ENCODE results near the gene EARS2.

The EARS2 gene

GRCh38 chr16:23556881-23557778, at the start of gene EARS2, which contains the start of gene UBFD1:
TSS of gene EARS2 (minus strand) at chr16:23557350. CDS start at chr16:23557343, 7 bp downstream.
TSS of gene UBFD1 (plus strand) at chr16:23557727. CDS start at chr16:23557743, 16 bp downstream.
- H3K27me3 ChIP-seq (ENCODE audit: control insufficient read depth in 2 of 2, insufficient read depth in 2 of 2, low read length in 2 of 2), result no peaks in the 10 kb centered on the region
- H3K9ac ChIP-seq (ENCODE audit: low read depth in 1 of 2, low read length in 2 of 2), result peak within 1 kb of the TSS; percentile 72 to 75
- peaks cover 16 to 31% of the 10 kb centered on the region in 2 donors for H3K36me3 ChIP-seq (ENCODE audit: control insufficient read depth in 2 of 2, insufficient read depth in 2 of 2, low read length in 2 of 2)
- H3K27ac ChIP-seq (ENCODE audit: low read depth in 2 of 2, low read length in 2 of 2), result peak within 1 kb of the TSS; percentile 83 to 86
- peak within 1 kb of the TSS; percentile 75 to 81 for H3K4me3 ChIP-seq (ENCODE audit: low read length in 2 of 2)
- no peaks in the 10 kb centered on the region for H3K9me3 ChIP-seq (ENCODE audit: control insufficient read depth in 2 of 2, low read length in 2 of 2)
- H3K4me1 ChIP-seq (ENCODE audit: control insufficient read depth in 2 of 2, insufficient read depth in 2 of 2, low read length in 2 of 2), result peaks cover 6 to 8% of the 10 kb centered on the region in 2 donors

GRCh38 chr16:23597003-23597756, 40.0 kb upstream of the EARS2 start:
- Histone ChIP-seq H3K27ac (ENCODE audit: low read depth in 2 of 2, low read length in 2 of 2) (no peak overlapping the region), H3K36me3 (ENCODE audit: control insufficient read depth in 2 of 2, insufficient read depth in 2 of 2, low read length in 2 of 2) (peaks cover 7 to 17% of the 10 kb centered on the region in 2 donors), H3K4me1 (ENCODE audit: control insufficient read depth in 2 of 2, insufficient read depth in 2 of 2, low read length in 2 of 2) (peaks cover 7% of the 10 kb centered on the region in 2 donors), H3K27me3 (ENCODE audit: control insufficient read depth in 2 of 2, insufficient read depth in 2 of 2, low read length in 2 of 2) (no peaks in the 10 kb centered on the region), H3K9me3 (ENCODE audit: control insufficient read depth in 2 of 2, low read length in 2 of 2) (no peaks in the 10 kb centered on the region), H3K4me3 (ENCODE audit: low read length in 2 of 2) (no peak overlapping the region), H3K9ac (ENCODE audit: low read depth in 1 of 2, low read length in 2 of 2) (no peak overlapping the region)

DNA sequence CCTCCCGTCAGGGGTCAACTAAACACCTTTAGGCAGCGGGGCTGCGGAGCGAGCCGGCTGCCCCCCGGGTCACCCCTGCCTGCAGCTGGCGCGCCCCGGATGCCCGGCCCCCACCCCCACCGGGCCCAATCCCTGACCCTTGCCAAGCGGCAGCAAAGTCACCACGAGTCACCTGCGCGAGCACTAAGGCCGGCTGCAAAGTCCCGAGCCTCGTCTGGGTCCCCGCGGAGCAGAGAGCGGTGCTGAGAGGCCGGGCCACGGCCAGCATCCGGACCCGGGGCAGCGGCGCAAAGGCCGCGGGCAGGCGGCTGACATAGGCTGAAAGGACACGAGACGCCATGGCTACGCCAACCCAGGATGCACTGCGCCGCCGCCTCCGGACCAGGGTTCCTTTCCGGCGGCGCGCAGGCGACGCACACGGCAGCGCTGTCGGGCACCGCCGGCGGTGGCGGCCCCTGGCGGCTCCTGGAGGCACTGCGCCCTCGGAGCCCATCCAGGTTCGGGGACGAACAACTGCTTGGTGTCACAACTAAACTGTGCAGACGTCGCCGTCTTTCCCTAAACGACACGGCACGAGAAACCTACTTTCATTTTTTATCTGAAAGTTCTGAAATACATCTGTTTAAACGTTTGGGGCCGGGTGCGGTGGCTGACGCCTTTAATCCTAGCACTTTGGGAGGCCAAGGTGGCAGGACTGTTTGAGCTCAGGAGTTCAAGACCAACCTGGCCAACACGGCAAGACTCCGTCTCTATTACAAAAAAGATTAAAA, 39.0 kb upstream of the EARS2 start, which contains the start of gene NDUFAB1:
NDUFAB1 (minus strand) TSS at position 366 of the 770 bp plus-strand sequence; CDS start at position 340, 26 bp downstream.
- Histone ChIP-seq H3K4me3 (ENCODE audit: low read length in 2 of 2) (peak within 1 kb of the TSS; percentile 89 to 94), H3K4me1 (ENCODE audit: control insufficient read depth in 2 of 2, insufficient read depth in 2 of 2, low read length in 2 of 2) (peaks cover 7% of the 10 kb centered on the region in 2 donors), H3K9ac (ENCODE audit: low read depth in 1 of 2, low read length in 2 of 2) (peak within 1 kb of the TSS; percentile 73 to 76), H3K9me3 (ENCODE audit: control insufficient read depth in 2 of 2, low read length in 2 of 2) (no peaks in the 10 kb centered on the region), H3K27ac (ENCODE audit: low read depth in 2 of 2, low read length in 2 of 2) (peak within 1 kb of the TSS; percentile 67 to 76), H3K36me3 (ENCODE audit: control insufficient read depth in 2 of 2, insufficient read depth in 2 of 2, low read length in 2 of 2) (peaks cover 18 to 27% of the 10 kb centered on the region in 2 donors), H3K27me3 (ENCODE audit: control insufficient read depth in 2 of 2, insufficient read depth in 2 of 2, low read length in 2 of 2) (no peaks in the 10 kb centered on the region)

- Histone ChIP-seq H3K36me3 (ENCODE audit: control insufficient read depth in 2 of 2, insufficient read depth in 2 of 2, low read length in 2 of 2) (peaks cover 23 to 32% of the 10 kb centered on the region in 2 donors), H3K27ac (ENCODE audit: low read depth in 2 of 2, low read length in 2 of 2) (peak overlapping the region; percentile 67 to 76), H3K4me3 (ENCODE audit: low read length in 2 of 2) (peak overlapping the region; percentile 89 to 94), H3K27me3 (ENCODE audit: control insufficient read depth in 2 of 2, insufficient read depth in 2 of 2, low read length in 2 of 2) (no peaks in the 10 kb centered on the region), H3K4me1 (ENCODE audit: control insufficient read depth in 2 of 2, insufficient read depth in 2 of 2, low read length in 2 of 2) (peaks cover 7% of the 10 kb centered on the region in 2 donors), H3K9ac (ENCODE audit: low read depth in 1 of 2, low read length in 2 of 2) (peak overlapping the region; percentile 73 to 76), H3K9me3 (ENCODE audit: control insufficient read depth in 2 of 2, low read length in 2 of 2) (no peaks in the 10 kb centered on the region)
Observed at GRCh38 chr16:23595246-23595950, 38.2 kb upstream of the EARS2 start.

DNA sequence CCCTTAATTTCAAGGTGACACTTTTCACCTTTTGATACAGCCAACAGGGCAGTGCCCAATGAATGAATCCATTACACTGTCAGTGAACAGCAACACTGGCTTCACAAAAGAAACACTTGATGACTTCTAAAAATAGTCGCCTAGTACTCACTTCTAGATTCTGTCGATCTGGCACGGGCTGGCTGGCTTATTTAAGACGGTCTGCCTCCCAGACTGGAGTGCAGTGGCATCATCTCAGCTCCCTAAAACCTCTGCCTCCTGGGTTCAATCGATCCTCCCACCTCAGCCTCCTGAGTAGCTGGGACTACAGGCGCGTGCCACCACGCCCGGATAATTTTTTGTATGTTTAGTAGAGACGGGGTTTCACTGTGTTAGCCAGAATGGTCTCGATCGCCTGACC, 37.0 kb upstream of the EARS2 start:
- H3K27ac ChIP-seq (ENCODE audit: low read depth in 2 of 2, low read length in 2 of 2), result no peak overlapping the region
- H3K9ac ChIP-seq (ENCODE audit: low read depth in 1 of 2, low read length in 2 of 2), result no peak overlapping the region
- H3K36me3 ChIP-seq (ENCODE audit: control insufficient read depth in 2 of 2, insufficient read depth in 2 of 2, low read length in 2 of 2), result peaks cover 33 to 41% of the 10 kb centered on the region in 2 donors
- no peaks in the 10 kb centered on the region for H3K9me3 ChIP-seq (ENCODE audit: control insufficient read depth in 2 of 2, low read length in 2 of 2)
- no peaks in the 10 kb centered on the region for H3K27me3 ChIP-seq (ENCODE audit: control insufficient read depth in 2 of 2, insufficient read depth in 2 of 2, low read length in 2 of 2)
- peaks cover 7% of the 10 kb centered on the region in 2 donors for H3K4me1 ChIP-seq (ENCODE audit: control insufficient read depth in 2 of 2, insufficient read depth in 2 of 2, low read length in 2 of 2)
- no peak overlapping the region for H3K4me3 ChIP-seq (ENCODE audit: low read length in 2 of 2)

DNA sequence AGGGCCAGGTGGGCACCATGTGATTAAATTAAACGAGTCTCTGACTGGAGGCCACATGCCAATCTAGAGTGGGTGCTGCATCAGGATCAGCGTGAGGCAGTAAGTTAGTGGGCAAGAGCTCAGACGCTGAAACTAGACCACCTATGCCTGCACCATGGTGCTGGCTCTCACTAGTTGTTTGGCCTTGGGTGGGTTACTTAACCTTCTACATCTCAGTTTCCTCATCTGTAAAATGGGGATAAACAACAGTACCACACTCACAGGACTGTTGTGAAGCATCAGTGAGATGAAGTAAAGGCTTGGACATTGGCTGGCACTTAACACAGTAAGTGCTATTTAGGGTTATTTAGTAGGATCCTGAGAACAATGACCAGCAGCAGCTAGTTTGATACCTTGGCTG, 33.0 kb upstream of the EARS2 start:
- Histone ChIP-seq H3K36me3 (ENCODE audit: control insufficient read depth in 2 of 2, insufficient read depth in 2 of 2, low read length in 2 of 2) (peaks cover 60 to 62% of the 10 kb centered on the region in 2 donors), H3K27ac (ENCODE audit: low read depth in 2 of 2, low read length in 2 of 2) (no peak overlapping the region)

DNA sequence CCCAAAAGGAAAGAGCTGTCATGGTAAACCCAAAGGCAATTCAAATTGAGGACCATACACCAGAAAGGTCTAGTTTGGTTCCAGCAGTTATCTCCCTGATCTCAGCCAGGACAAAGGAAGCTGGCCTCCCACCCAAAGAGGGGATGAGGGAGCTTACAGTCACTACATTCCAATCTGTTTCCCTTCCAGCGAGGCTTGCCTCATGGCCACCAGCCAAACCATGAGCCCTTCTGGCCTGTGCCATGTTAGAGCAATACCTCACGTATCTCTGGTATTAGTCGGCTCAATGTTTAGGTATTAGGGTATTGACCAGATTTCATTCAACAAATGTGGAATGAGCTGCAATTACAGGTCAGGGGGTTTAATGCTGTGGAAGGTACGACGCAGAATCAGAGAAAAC, 30.6 kb upstream of the EARS2 start:
- H3K27me3 ChIP-seq (ENCODE audit: control insufficient read depth in 2 of 2, insufficient read depth in 2 of 2, low read length in 2 of 2), result no peaks in the 10 kb centered on the region
- no peak overlapping the region for H3K27ac ChIP-seq (ENCODE audit: low read depth in 2 of 2, low read length in 2 of 2)
- peaks cover 64 to 66% of the 10 kb centered on the region in 2 donors for H3K36me3 ChIP-seq (ENCODE audit: control insufficient read depth in 2 of 2, insufficient read depth in 2 of 2, low read length in 2 of 2)
- no peaks in the 10 kb centered on the region for H3K4me1 ChIP-seq (ENCODE audit: control insufficient read depth in 2 of 2, insufficient read depth in 2 of 2, low read length in 2 of 2)
- no peak overlapping the region for H3K4me3 ChIP-seq (ENCODE audit: low read length in 2 of 2)
- no peak overlapping the region for H3K9ac ChIP-seq (ENCODE audit: low read depth in 1 of 2, low read length in 2 of 2)
- no peaks in the 10 kb centered on the region for H3K9me3 ChIP-seq (ENCODE audit: control insufficient read depth in 2 of 2, low read length in 2 of 2)

More for the DNA sequence above, 33.0 kb upstream of the EARS2 start:
- H3K27me3 ChIP-seq (ENCODE audit: control insufficient read depth in 2 of 2, insufficient read depth in 2 of 2, low read length in 2 of 2), result no peaks in the 10 kb centered on the region
- H3K9me3 ChIP-seq (ENCODE audit: control insufficient read depth in 2 of 2, low read length in 2 of 2), result no peaks in the 10 kb centered on the region
- peaks cover 3 to 5% of the 10 kb centered on the region in 2 donors for H3K4me1 ChIP-seq (ENCODE audit: control insufficient read depth in 2 of 2, insufficient read depth in 2 of 2, low read length in 2 of 2)
- H3K9ac ChIP-seq (ENCODE audit: low read depth in 1 of 2, low read length in 2 of 2), result no peak overlapping the region
- no peak overlapping the region for H3K4me3 ChIP-seq (ENCODE audit: low read length in 2 of 2)

DNA sequence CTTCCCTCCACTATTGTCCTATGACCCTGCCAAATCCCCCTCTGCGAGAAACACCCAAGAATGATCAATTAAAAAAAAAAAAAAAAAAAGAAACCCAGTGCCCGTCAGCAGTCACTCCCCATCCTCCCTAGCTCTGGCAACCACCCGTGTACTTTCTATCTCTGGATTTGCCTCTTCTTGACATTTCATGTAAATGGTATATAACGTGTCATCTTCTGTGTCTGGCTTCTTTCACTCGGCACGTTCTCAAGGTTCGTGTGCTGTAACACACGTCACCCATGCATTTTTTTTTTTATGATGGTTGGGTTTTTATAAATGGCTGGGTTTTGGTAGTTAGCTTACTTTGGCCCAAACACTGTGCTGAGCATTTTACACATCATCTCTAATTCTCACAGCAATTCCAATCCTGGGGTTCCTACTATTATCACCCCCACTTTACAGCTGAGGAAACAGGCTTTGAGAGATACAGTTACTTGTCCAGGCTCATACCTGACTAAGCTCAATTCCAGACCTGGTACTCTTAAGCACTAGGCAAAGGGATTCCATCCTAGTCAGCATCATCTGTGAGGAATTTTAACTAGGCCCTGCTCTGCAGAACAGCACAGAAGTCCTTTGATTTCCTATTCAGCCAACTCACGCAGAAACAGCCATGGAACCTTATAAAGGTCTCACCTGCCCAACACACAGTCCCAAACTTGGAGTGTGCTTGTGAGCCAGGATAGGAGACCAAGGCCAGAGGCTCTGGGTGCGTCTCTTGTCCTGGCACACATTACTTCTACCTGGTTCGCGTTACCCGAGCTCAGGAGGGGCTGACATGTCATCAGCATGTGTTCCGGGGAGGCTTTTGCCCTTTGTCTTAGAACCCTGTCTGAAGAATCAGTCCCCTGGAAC, 27.3 kb upstream of the EARS2 start:
- H3K4me3 ChIP-seq (ENCODE audit: low read length in 2 of 2), result no peak overlapping the region
- H3K27me3 ChIP-seq (ENCODE audit: control insufficient read depth in 2 of 2, insufficient read depth in 2 of 2, low read length in 2 of 2), result no peaks in the 10 kb centered on the region
- H3K9ac ChIP-seq (ENCODE audit: low read depth in 1 of 2, low read length in 2 of 2), result no peak overlapping the region
- peaks cover 53 to 64% of the 10 kb centered on the region in 2 donors for H3K36me3 ChIP-seq (ENCODE audit: control insufficient read depth in 2 of 2, insufficient read depth in 2 of 2, low read length in 2 of 2)
- H3K4me1 ChIP-seq (ENCODE audit: control insufficient read depth in 2 of 2, insufficient read depth in 2 of 2, low read length in 2 of 2), result no peaks in the 10 kb centered on the region
- no peak overlapping the region for H3K27ac ChIP-seq (ENCODE audit: low read depth in 2 of 2, low read length in 2 of 2)
- H3K9me3 ChIP-seq (ENCODE audit: control insufficient read depth in 2 of 2, low read length in 2 of 2), result no peaks in the 10 kb centered on the region
